ENCODE results near the gene GLYATL1.

Gene GLYATL1

GRCh38 chr11:58963551-58964104 is 24.3 kb downstream of the GLYATL1 start:
- Histone ChIP-seq H3K9me2 (replicated peaks; ENCODE audit: insufficient read depth, low read length) (no peaks in the 10 kb centered on the region), H3K4me1 (ENCODE audit: low read length) (no peaks in the 10 kb centered on the region), H4K20me1 (ENCODE audit: insufficient read depth, low read length) (no peaks in the 10 kb centered on the region), H3K27ac (ENCODE audit: low read length) (no peak overlapping the region), H3K4me2 (ENCODE audit: low read depth, low read length) (no peak overlapping the region), H3K9me3 (replicated peaks; ENCODE audit: insufficient read depth, low read length) (no peaks in the 10 kb centered on the region), H3K27me3 (replicated peaks; ENCODE audit: insufficient read depth, low read length) (no peaks in the 10 kb centered on the region), H3F3A (ENCODE audit: insufficient read depth, low read length) (no peaks in the 10 kb centered on the region), H3K4me3 (ENCODE audit: low read length) (no peak overlapping the region), H3K9ac (ENCODE audit: low read length) (no peak overlapping the region), H2AFZ (ENCODE audit: low read length) (no peak overlapping the region), H3K36me3 (replicated peaks; ENCODE audit: insufficient read depth, low read length) (no peaks in the 10 kb centered on the region), H3K79me2 (ENCODE audit: low read length) (no peaks in the 10 kb centered on the region)
- TF ChIP-seq EZH2 (optimal IDR thresholded peaks at IDR 0.05; ENCODE audit: low read depth, low read length): no peak
- TF ChIP-seq CTCF (IDR thresholded peaks at IDR 0.05; ENCODE audit: low read length): no peak
- no peak for TF ChIP-seq EZH2phosphoT487 (IDR thresholded peaks at IDR 0.05; ENCODE audit: low read length)
- DNase-seq: no peak

- H3K9me3 ChIP-seq (replicated peaks; ENCODE audit: insufficient read depth, low read length): no peaks in the 10 kb centered on the region
- H4K20me1 ChIP-seq (ENCODE audit: insufficient read depth, low read length): no peaks in the 10 kb centered on the region
- H3K4me1 ChIP-seq (ENCODE audit: low read length): no peaks in the 10 kb centered on the region
- H3K4me2 ChIP-seq (ENCODE audit: low read depth, low read length): no peak overlapping the region
- no peak overlapping the region for H2AFZ ChIP-seq (ENCODE audit: low read length)
- no peak overlapping the region for H3K9ac ChIP-seq (ENCODE audit: low read length)
- no peaks in the 10 kb centered on the region for H3F3A ChIP-seq (ENCODE audit: insufficient read depth, low read length)
- no peak overlapping the region for H3K4me3 ChIP-seq (ENCODE audit: low read length)
- no peaks in the 10 kb centered on the region for H3K9me2 ChIP-seq (replicated peaks; ENCODE audit: insufficient read depth, low read length)
- no peaks in the 10 kb centered on the region for H3K79me2 ChIP-seq (ENCODE audit: low read length)
- no peak overlapping the region for H3K27ac ChIP-seq (ENCODE audit: low read length)
- no peaks in the 10 kb centered on the region for H3K27me3 ChIP-seq (replicated peaks; ENCODE audit: insufficient read depth, low read length)
- no peaks in the 10 kb centered on the region for H3K36me3 ChIP-seq (replicated peaks; ENCODE audit: insufficient read depth, low read length)
- TF ChIP-seq EZH2 (optimal IDR thresholded peaks at IDR 0.05; ENCODE audit: low read depth, low read length) (no peak), CTCF (IDR thresholded peaks at IDR 0.05; ENCODE audit: low read length) (no peak), EZH2phosphoT487 (IDR thresholded peaks at IDR 0.05; ENCODE audit: low read length) (no peak)
- no peak for DNase-seq
These were observed 26.1 kb downstream of the GLYATL1 start for GRCh38 chr11:58965246-58965985.

GRCh38 chr11:58968251-58968711 is 29.0 kb downstream of the GLYATL1 start:
- Histone ChIP-seq H3F3A (ENCODE audit: insufficient read depth, low read length) (no peaks in the 10 kb centered on the region), H3K9me2 (replicated peaks; ENCODE audit: insufficient read depth, low read length) (no peaks in the 10 kb centered on the region), H3K9me3 (replicated peaks; ENCODE audit: insufficient read depth, low read length) (no peaks in the 10 kb centered on the region), H3K79me2 (ENCODE audit: low read length) (no peaks in the 10 kb centered on the region), H3K27ac (ENCODE audit: low read length) (no peak overlapping the region), H3K36me3 (replicated peaks; ENCODE audit: insufficient read depth, low read length) (no peaks in the 10 kb centered on the region), H3K27me3 (replicated peaks; ENCODE audit: insufficient read depth, low read length) (no peaks in the 10 kb centered on the region), H3K4me3 (ENCODE audit: low read length) (no peak overlapping the region), H3K4me1 (ENCODE audit: low read length) (no peaks in the 10 kb centered on the region), H3K9ac (ENCODE audit: low read length) (no peak overlapping the region), H2AFZ (ENCODE audit: low read length) (no peak overlapping the region), H3K4me2 (ENCODE audit: low read depth, low read length) (no peak overlapping the region), H4K20me1 (ENCODE audit: insufficient read depth, low read length) (no peaks in the 10 kb centered on the region)
- TF ChIP-seq EZH2 (optimal IDR thresholded peaks at IDR 0.05; ENCODE audit: low read depth, low read length) (no peak), CTCF (IDR thresholded peaks at IDR 0.05; ENCODE audit: low read length) (no peak), EZH2phosphoT487 (IDR thresholded peaks at IDR 0.05; ENCODE audit: low read length) (no peak)
- no peak for DNase-seq

All from MM.1S (cell line).